SK-N-SH (cell line): ENCODE results near the gene MON1A. TPM values are rescaled to one million over a fixed set of nuclear protein-coding genes. Genes with fewer than 3 reads are reported as not detected.

Experiments
- CTCF ChIA-PET: fragments of 300-600, 350-600 bp; formaldehyde crosslinking; extraction: SDS; loops from one replicate; lab custom pipeline; 2021; lab: Yijun Ruan, JAX
- POLR2A ChIA-PET: fragments of 350-600 bp; sonication (Branson Sonifier 250); formaldehyde crosslinking; extraction: SDS; loops from one replicate; lab custom pipeline; 2020; ENCODE audit warnings: antibody characterized with exemption, inconsistent platforms; lab: Yijun Ruan, JAX
- DNase-seq: peaks from one replicate; pipeline ENCODE4 v3.0.0; 2012
- H2AFZ ChIP-seq: fragments of 200-600 bp; sonication (generic); 2 replicates; pipeline ENCODE4 v1.8.1; 2016; ENCODE audit warnings: antibody characterized with exemption, mild to moderate bottlenecking, low read depth
- H3F3A ChIP-seq: fragments of 200-600 bp; sonication (generic); replicated peaks from 2 replicates; pipeline ENCODE3; 2016; ENCODE audit warnings: antibody characterized with exemption, mild to moderate bottlenecking; ENCODE audit not compliant: insufficient read depth
- H3K27ac ChIP-seq, 2 experiments: fragments of 200-500 bp in 1 of 2; fragments of 200-600 bp in 1 of 2; sonication (Bioruptor generic) in 1 of 2; sonication (generic), shearing (Covaris generic) in 1 of 2; 2 replicates each; pipeline versions ENCODE4 v1.5.1 to v1.6.1; 2014 to 2016; ENCODE audit warnings: low read depth in 2 of 2, inconsistent platforms in 1 of 2, low read length in 1 of 2, mild to moderate bottlenecking in 1 of 2, mixed read lengths in 1 of 2
- H3K27me3 ChIP-seq: fragments of 200-600 bp; sonication (generic), shearing (Covaris generic); 2 replicates; pipeline ENCODE4 v1.6.1; 2016; ENCODE audit warnings: mixed run types; ENCODE audit not compliant: insufficient read depth
- H3K36me3 ChIP-seq, 2 experiments: fragments of 200-500 bp in 1 of 2; fragments of 200-600 bp in 1 of 2; sonication (Bioruptor generic) in 1 of 2; sonication (generic) in 1 of 2; replicated peaks in 1 of 2; 2 replicates each; pipeline versions ENCODE3 to v1.5.1; 2014 to 2016; ENCODE audit warnings: low read length in 1 of 2, mild to moderate bottlenecking in 1 of 2; ENCODE audit not compliant: insufficient read depth in 2 of 2, control insufficient read depth in 1 of 2
- H3K4me1 ChIP-seq, 2 experiments: fragments of 200-500 bp in 1 of 2; fragments of 200-600 bp in 1 of 2; sonication (Bioruptor generic) in 1 of 2; sonication (generic), shearing (Covaris generic) in 1 of 2; 2 replicates each; pipeline versions ENCODE4 v1.5.1 to v1.6.1; 2014 to 2016; ENCODE audit warnings: low read depth in 1 of 2, low read length in 1 of 2, mixed run types in 1 of 2; ENCODE audit not compliant: insufficient read depth in 2 of 2, control insufficient read depth in 1 of 2
- H3K4me2 ChIP-seq: fragments of 200-600 bp; sonication (generic), shearing (Covaris generic); 2 replicates; pipeline ENCODE4 v1.6.1; 2017; ENCODE audit warnings: mixed run types
- H3K4me3 ChIP-seq, 2 experiments: fragments of 200-500 bp in 1 of 2; fragments of 200-600 bp in 1 of 2; sonication (Bioruptor generic) in 1 of 2; sonication (generic), shearing (Covaris generic) in 1 of 2; 2 replicates each; pipeline versions ENCODE4 v1.5.1 to v1.8.1; 2014 to 2016; ENCODE audit warnings: low read depth in 2 of 2, inconsistent platforms in 1 of 2, low read length in 1 of 2, mild to moderate bottlenecking in 1 of 2, mixed read lengths in 1 of 2, moderate library complexity in 1 of 2
- H3K79me2 ChIP-seq: fragments of 200-600 bp; sonication (generic); 2 replicates; pipeline ENCODE4 v1.8.1; 2017; ENCODE audit warnings: mild to moderate bottlenecking; ENCODE audit not compliant: insufficient read depth
- H3K9ac ChIP-seq: fragments of 200-600 bp; sonication (generic); 2 replicates; pipeline ENCODE4 v1.6.1; 2017; ENCODE audit warnings: mixed run types
- H3K9me2 ChIP-seq: fragments of 200-600 bp; sonication (generic); 2 replicates; pipeline ENCODE4 v1.6.1; 2017; ENCODE audit warnings: mixed run types
- H3K9me3 ChIP-seq: fragments of 200-600 bp; sonication (generic); 2 replicates; pipeline ENCODE4 v1.6.1; 2017; ENCODE audit warnings: mixed run types, mild to moderate bottlenecking, moderate library complexity
- H4K20me1 ChIP-seq: fragments of 200-600 bp; sonication (generic); 2 replicates; pipeline ENCODE4 v1.6.1; 2017; ENCODE audit warnings: mild to moderate bottlenecking, mixed run types; ENCODE audit not compliant: insufficient read depth
- FOSL2 ChIP-seq: IDR thresholded peaks from 2 replicates; pipeline ENCODE4 v1.4.0; 2012; ENCODE audit warnings: low read depth, mild to moderate bottlenecking, moderate library complexity, borderline replicate concordance
- JUND ChIP-seq: IDR thresholded peaks from 2 replicates; pipeline ENCODE4 v1.4.0; 2012
- NFIC ChIP-seq: IDR thresholded peaks from 2 replicates; pipeline ENCODE4 v1.4.0; 2012; ENCODE audit warnings: borderline replicate concordance
- POLR2AphosphoS5 ChIP-seq: IDR thresholded peaks from 2 replicates; pipeline ENCODE4 v1.6.1; 2012; ENCODE audit warnings: low read depth, low read length
- RAD21 ChIP-seq: IDR thresholded peaks from 2 replicates; pipeline ENCODE4 v1.6.1; 2012; ENCODE audit warnings: mild to moderate bottlenecking, low read length
- SMC3 ChIP-seq: IDR thresholded peaks from 2 replicates; pipeline ENCODE4 v1.6.1; 2012; ENCODE audit warnings: low read depth, low read length, improper control_type of control experiment
- TAF1 ChIP-seq: IDR thresholded peaks from 2 replicates; pipeline ENCODE4 v1.6.1; 2012; ENCODE audit warnings: low read depth, mild to moderate bottlenecking, low read length, moderate library complexity, borderline replicate concordance
- WGBS: methylation state at CpG from one replicate; pipeline ENCODE4 v1.1.6; 2017; ENCODE audit warnings: low lambda C conversion rate; 5-methylcytosine and 5-hydroxymethylcytosine counted together
- polyA plus RNA-seq, 3 experiments: library from polyadenylated mRNA; depleted of rRNA; stranded (reverse); fragments of >200 nt; gene quantifications; 2 replicates each; pipeline ENCODE4 v1.2.3, GENCODE V29; 2012
- TF ChIP-seq, protein P1 (sequence below): fragments of 150-350 bp; IDR thresholded peaks from 2 replicates; pipeline ENCODE4 v1.6.1; 2016; ENCODE audit warnings: mild to moderate bottlenecking, low read depth, low read length
- TF ChIP-seq, protein P2 (sequence below): fragments of 200-600 bp; sonication (generic); IDR thresholded peaks from 2 replicates; pipeline ENCODE4 v1.6.1; 2017; ENCODE audit warnings: antibody characterized with exemption, mild to moderate bottlenecking, moderate library complexity

MON1A gene
- polyA plus RNA-seq, 1 of the 3 experiments (the other 2 are of a cell fraction) = 12.0 TPM

DNA sequence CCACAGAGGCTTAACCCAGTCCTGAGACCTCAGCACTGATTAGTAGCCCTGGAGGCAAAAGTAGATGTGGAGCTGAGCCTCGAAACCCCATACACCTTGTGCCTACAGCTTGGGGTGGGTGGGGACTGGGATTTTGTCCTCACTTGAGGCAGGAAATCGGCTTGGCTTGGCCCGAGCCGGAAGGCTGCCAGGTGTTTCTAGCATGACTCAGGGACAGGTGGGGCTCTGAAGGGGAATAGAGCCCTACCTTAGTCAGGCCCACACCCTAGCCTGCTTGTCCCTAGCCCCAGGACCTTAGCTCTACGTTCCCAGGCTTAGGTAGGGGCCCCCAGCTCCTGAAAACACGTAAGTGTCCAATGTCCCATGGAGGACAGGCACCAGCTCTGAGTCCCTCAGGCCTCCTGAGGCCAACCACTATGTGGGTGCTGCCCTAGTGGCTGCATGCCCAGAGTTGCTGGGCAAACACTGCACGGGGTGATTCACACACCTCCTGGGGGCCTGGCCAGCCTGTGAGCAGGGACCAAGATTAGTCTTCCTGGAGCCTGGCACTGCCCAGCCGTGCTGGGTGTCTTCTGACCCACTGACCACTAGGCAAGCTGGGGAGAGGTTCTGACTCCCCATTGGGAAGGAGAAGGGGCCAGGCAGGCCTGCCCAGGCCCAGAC, 29.0 kb downstream of the MON1A start:
- no peak for DNase-seq
- POLR2A ChIA-PET = interaction anchor here (1.0 kb wide), 1 partner anchor 97 kb away, joined by 3 read pairs; the partner anchor contains the start of gene INKA1

DNA sequence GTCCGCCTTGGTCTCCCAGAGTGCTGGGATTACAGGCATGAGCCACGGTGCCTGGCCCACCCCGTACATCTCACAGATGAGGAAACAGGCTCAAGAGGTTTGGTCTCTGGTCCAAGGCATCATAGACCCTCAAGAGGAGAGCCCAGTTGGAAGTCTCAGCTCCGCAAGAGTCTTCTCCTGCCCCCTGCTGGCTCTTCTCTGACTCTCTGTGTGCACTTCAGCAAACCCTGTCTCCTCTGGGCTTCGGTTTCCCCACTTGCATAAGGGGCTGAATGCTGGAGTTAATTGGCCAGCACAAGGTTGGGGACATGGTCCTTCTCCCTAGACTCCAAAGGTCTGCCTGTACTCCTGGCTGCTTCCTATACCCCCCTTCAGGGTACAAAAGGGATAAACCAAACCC, 29.8 kb downstream of the MON1A start:
- Histone ChIP-seq H3K27me3 (no peaks in the 10 kb centered on the region), H4K20me1 (no peaks in the 10 kb centered on the region), H3K9ac (no peak overlapping the region), H3K9me2 (no peaks in the 10 kb centered on the region), H3K27ac (no peak overlapping the region), H3K79me2 (no peaks in the 10 kb centered on the region), H3K36me3 (no peaks in the 10 kb centered on the region), H3K4me1 (peaks cover 0 to 6% of the 10 kb centered on the region in 2 experiments; a peak in 1 of 4 replicates), H3K4me2 (no peak overlapping the region), H2AFZ (no peak overlapping the region), H3K4me3 (no peak overlapping the region), H3K9me3 (no peaks in the 10 kb centered on the region), H3F3A (no peaks in the 10 kb centered on the region)
- WGBS = 81% methylated on average over 4 of the region's 5 CpGs
- ChIA-PET CTCF (interaction anchor here (0.6 to 4.5 kb wide), 11 partner anchors 10 to 198 kb away, joined by 3 to 26 read pairs (median 5); partner anchors contain the start of genes CDHR4 and INKA1), POLR2A (interaction anchor here (0.7 to 1.0 kb wide), 2 partner anchors 97 to 98 kb away, joined by 3 to 5 read pairs; partner anchors contain the start of gene INKA1)
- DNase-seq = peak; percentile 58
- TF ChIP-seq, protein P1, sequence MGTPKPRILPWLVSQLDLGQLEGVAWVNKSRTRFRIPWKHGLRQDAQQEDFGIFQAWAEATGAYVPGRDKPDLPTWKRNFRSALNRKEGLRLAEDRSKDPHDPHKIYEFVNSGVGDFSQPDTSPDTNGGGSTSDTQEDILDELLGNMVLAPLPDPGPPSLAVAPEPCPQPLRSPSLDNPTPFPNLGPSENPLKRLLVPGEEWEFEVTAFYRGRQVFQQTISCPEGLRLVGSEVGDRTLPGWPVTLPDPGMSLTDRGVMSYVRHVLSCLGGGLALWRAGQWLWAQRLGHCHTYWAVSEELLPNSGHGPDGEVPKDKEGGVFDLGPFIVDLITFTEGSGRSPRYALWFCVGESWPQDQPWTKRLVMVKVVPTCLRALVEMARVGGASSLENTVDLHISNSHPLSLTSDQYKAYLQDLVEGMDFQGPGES = no peak
- peak; percentile 42 for TF ChIP-seq SMC3
- peak; percentile 60 for TF ChIP-seq RAD21
- TF ChIP-seq, protein P2, sequence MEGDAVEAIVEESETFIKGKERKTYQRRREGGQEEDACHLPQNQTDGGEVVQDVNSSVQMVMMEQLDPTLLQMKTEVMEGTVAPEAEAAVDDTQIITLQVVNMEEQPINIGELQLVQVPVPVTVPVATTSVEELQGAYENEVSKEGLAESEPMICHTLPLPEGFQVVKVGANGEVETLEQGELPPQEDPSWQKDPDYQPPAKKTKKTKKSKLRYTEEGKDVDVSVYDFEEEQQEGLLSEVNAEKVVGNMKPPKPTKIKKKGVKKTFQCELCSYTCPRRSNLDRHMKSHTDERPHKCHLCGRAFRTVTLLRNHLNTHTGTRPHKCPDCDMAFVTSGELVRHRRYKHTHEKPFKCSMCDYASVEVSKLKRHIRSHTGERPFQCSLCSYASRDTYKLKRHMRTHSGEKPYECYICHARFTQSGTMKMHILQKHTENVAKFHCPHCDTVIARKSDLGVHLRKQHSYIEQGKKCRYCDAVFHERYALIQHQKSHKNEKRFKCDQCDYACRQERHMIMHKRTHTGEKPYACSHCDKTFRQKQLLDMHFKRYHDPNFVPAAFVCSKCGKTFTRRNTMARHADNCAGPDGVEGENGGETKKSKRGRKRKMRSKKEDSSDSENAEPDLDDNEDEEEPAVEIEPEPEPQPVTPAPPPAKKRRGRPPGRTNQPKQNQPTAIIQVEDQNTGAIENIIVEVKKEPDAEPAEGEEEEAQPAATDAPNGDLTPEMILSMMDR = peak; percentile 27; the same call in 1 of the 2 replicates

More for the DNA sequence above, 29.0 kb downstream of the MON1A start:
- no peaks in the 10 kb centered on the region for H3K27me3 ChIP-seq
- H3K4me3 ChIP-seq = no peak overlapping the region
- H3K4me2 ChIP-seq = no peak overlapping the region
- no peak overlapping the region for H3K27ac ChIP-seq
- CTCF ChIA-PET = interaction anchor here (0.6 to 4.5 kb wide), 10 partner anchors 11 to 199 kb away, joined by 3 to 26 read pairs (median 5); partner anchors contain the start of genes CDHR4 and INKA1
- H3K79me2 ChIP-seq = no peaks in the 10 kb centered on the region
- peaks cover 0 to 6% of the 10 kb centered on the region in 2 experiments; a peak in 1 of 4 replicates for H3K4me1 ChIP-seq
- H3K9ac ChIP-seq = no peak overlapping the region
- peak; percentile 64; the same call in 1 of the 2 replicates for TF ChIP-seq NFIC
- TF ChIP-seq JUND = no peak
- no peak for TF ChIP-seq TAF1
- TF ChIP-seq POLR2AphosphoS5 = no peak
- TF ChIP-seq FOSL2 = peak; percentile 46; the same call in 1 of the 2 replicates
- no peaks in the 10 kb centered on the region for H3K9me2 ChIP-seq
- WGBS = no CpG with 5 or more reads among the region's 8 CpGs
- no peaks in the 10 kb centered on the region for H3K36me3 ChIP-seq
- H3K9me3 ChIP-seq = no peaks in the 10 kb centered on the region
- no peak overlapping the region for H2AFZ ChIP-seq
- no peaks in the 10 kb centered on the region for H4K20me1 ChIP-seq
- no peaks in the 10 kb centered on the region for H3F3A ChIP-seq
